Lower leg skin (tissue), 4 donors: ENCODE measurements around the gene NGLY1. TPM values are rescaled to one million over a fixed set of nuclear protein-coding genes. Genes with fewer than 3 reads are reported as not detected.

Experiments used
- DNase-seq, 2 donors: peaks; one replicate each; pipeline ENCODE4 v3.0.0-alpha.2; 2019; ENCODE audit warnings: low spot score in 2 of 2
- H3K4me3 ChIP-seq: fragments of 200-600 bp; sonication (generic); 2 replicates; pipeline ENCODE4 v1.5.1; 2017; ENCODE audit warnings: mild to moderate bottlenecking, low read depth; ENCODE audit not compliant: poor library complexity, severe bottlenecking
- CTCF ChIP-seq, 3 donors: fragments of 450-650 bp; IDR thresholded peaks; one replicate each; pipeline ENCODE4 v1.5.1; 2016; ENCODE audit warnings: antibody characterized with exemption in 3 of 3, mild to moderate bottlenecking in 3 of 3, moderate library complexity in 2 of 3
- POLR2A ChIP-seq, 2 donors: fragments of 450-650 bp; IDR thresholded peaks; one replicate each; pipeline ENCODE4 v1.6.1; 2016 to 2017; ENCODE audit warnings: antibody characterized with exemption in 2 of 2, mild to moderate bottlenecking in 1 of 2, moderate library complexity in 1 of 2
- WGBS, 2 donors: methylation state at CpG; one replicate each; pipeline ENCODE4 v1.1.5; 2018; 5-methylcytosine and 5-hydroxymethylcytosine counted together
- intact Hi-C: fragments of 100-400 bp; cut with DNase I; formaldehyde crosslinking; loops from one replicate; pipeline ENCODE4 v1.15.0; 2023; ENCODE audit warnings: low total_unique reads
- total RNA-seq, 4 donors: library from RNA; depleted of rRNA; stranded (reverse); fragments of >200 nt; gene quantifications; one replicate each; pipeline ENCODE4 v1.1.0, GENCODE V29; 2016

The NGLY1 gene
- total RNA-seq, 4 donors from 2014 or later: 10.2 to 21.1 (median 17.0) TPM

- 40 to 45% methylated on average over 11 of the region's 11 CpGs for WGBS, 2 donors
- intact Hi-C loops: no loop called here
- H3K4me3 ChIP-seq: no peak overlapping the region
- TF ChIP-seq POLR2A (IDR thresholded peaks at IDR 0.05): no peak
- TF ChIP-seq CTCF (IDR thresholded peaks at IDR 0.05): no peak
- no peak for DNase-seq
These were observed 69.8 kb downstream of the NGLY1 start for GRCh38 chr3:25713341-25713985.

GRCh38 chr3:25711090-25711489, 72.2 kb downstream of the NGLY1 start:
- no peak overlapping the region for H3K4me3 ChIP-seq
- TF ChIP-seq CTCF (IDR thresholded peaks at IDR 0.05) (no peak), POLR2A (IDR thresholded peaks at IDR 0.05) (no peak)
- 94 to 96% methylated on average over 2 of the region's 2 CpGs for WGBS, 2 donors
- intact Hi-C loops: no loop called here
- no peak for DNase-seq

GRCh38 chr3:25708036-25708435, 75.2 kb downstream of the NGLY1 start:
- no peak overlapping the region for H3K4me3 ChIP-seq
- WGBS, 2 donors: 59 to 65% methylated on average over 3 of the region's 3 CpGs
- no peak for TF ChIP-seq POLR2A (IDR thresholded peaks at IDR 0.05)
- TF ChIP-seq CTCF (IDR thresholded peaks at IDR 0.05): no peak
- DNase-seq: no peak
- intact Hi-C loops: no loop called here

- no peak for DNase-seq
- intact Hi-C loops: no loop called here
- TF ChIP-seq CTCF (IDR thresholded peaks at IDR 0.05): no peak
- TF ChIP-seq POLR2A (IDR thresholded peaks at IDR 0.05): no peak
- WGBS, 2 donors: 82 to 83% methylated on average over 2 of the region's 2 CpGs
- H3K4me3 ChIP-seq: no peak overlapping the region
These were observed 75.8 kb downstream of the NGLY1 start for GRCh38 chr3:25707268-25707926.

- no peak for DNase-seq
- WGBS, 2 donors: 77 to 80% methylated on average over 4 of the region's 4 CpGs
- no peak overlapping the region for H3K4me3 ChIP-seq
- TF ChIP-seq CTCF (IDR thresholded peaks at IDR 0.05) (no peak), POLR2A (IDR thresholded peaks at IDR 0.05) (no peak)
- intact Hi-C loops: no loop called here
These were observed 77.0 kb downstream of the NGLY1 start for GRCh38 chr3:25706213-25706612.
